GM12891 (cell line): ENCODE measurements around the gene MRPL11.

ENCODE experiments used
- PAX5 ChIP-seq: IDR thresholded peaks from 2 replicates; pipeline ENCODE4 v1.6.1; 2011; ENCODE audit warnings: low read length, moderate library complexity, mild to moderate bottlenecking; ENCODE audit not compliant: insufficient read depth, severe bottlenecking
- POLR2A ChIP-seq: IDR thresholded peaks from 2 replicates; pipeline ENCODE4 v1.6.1; 2011; ENCODE audit warnings: low read depth, low read length, control low read depth
- POLR2AphosphoS5 ChIP-seq: IDR thresholded peaks from 2 replicates; pipeline ENCODE4 v1.6.1; 2011; ENCODE audit warnings: low read depth, low read length, control low read depth
- SPI1 ChIP-seq: IDR thresholded peaks from 2 replicates; pipeline ENCODE4 v1.6.1; 2011; ENCODE audit warnings: low read depth, low read length, control low read depth
- TAF1 ChIP-seq: IDR thresholded peaks from 2 replicates; pipeline ENCODE4 v1.6.1; 2011; ENCODE audit warnings: low read depth, low read length, control low read depth

DNA sequence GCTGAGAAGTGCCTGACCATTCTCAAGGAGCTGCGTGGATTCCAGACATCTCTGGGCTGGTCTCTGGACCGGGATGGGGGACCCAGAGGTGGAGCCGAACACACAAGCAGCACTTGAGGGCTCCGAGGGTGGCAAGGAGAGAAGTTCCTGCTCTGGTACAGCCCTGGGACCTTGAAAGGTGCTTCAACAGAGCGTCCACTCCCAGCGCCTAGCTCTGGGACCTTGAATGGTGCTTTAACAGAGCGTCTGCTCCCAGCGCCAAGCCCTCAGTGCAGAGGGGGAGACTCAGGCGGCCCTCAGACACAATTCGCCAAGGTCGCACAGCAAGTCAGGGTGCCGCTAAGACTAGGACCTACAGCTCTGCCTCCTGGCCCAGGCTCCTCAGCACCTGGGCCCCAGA is 28.5 kb downstream of the MRPL11 start:
- TF ChIP-seq POLR2A (no peak), POLR2AphosphoS5 (no peak), TAF1 (no peak), PAX5 (no peak), SPI1 (no peak)
